HepG2 (cell line): ENCODE results near the gene SGF29. TPM values are rescaled to one million over a fixed set of nuclear protein-coding genes. Genes with fewer than 3 reads are reported as not detected.
A peak's percentile ranks its signal among the peaks of the same experiment; 100 is the strongest.

ENCODE experiments used
- ARID2 ChIP-seq: sonication (generic); formaldehyde crosslinking; IDR thresholded peaks from 2 replicates; pipeline ENCODE4 v1.8.1; 2022; ENCODE audit warnings: mild to moderate bottlenecking, missing genetic modification reagents, borderline replicate concordance
- ARNT ChIP-seq: fragments of 450-650 bp; IDR thresholded peaks from 2 replicates; pipeline ENCODE4 v1.6.1; 2017
- ATF1 ChIP-seq: IDR thresholded peaks from 2 replicates; pipeline ENCODE4 v1.6.1; 2016; ENCODE audit warnings: mild to moderate bottlenecking, control low read depth
- ATF2 ChIP-seq: sonication (generic); formaldehyde crosslinking; IDR thresholded peaks from 2 replicates; pipeline ENCODE4 v1.4.0; 2020; ENCODE audit warnings: missing genetic modification reagents
- EHMT2 ChIP-seq: fragments of 200-600 bp; sonication (generic); IDR thresholded peaks from 2 replicates; pipeline ENCODE4 v1.7.0; 2017; ENCODE audit warnings: antibody characterized with exemption, low read depth, low read length, borderline replicate concordance
- EP300 ChIP-seq, 3 experiments: sonication (generic) in 1 of 3; formaldehyde crosslinking in 1 of 3; IDR thresholded peaks; 2 replicates each; pipeline versions ENCODE4 v1.5.1 to v1.6.1; 2011 to 2020; ENCODE audit warnings: low read depth in 2 of 3, low read length in 2 of 3, borderline replicate concordance in 1 of 3, improper control_type of control experiment in 1 of 3, mild to moderate bottlenecking in 1 of 3, missing genetic modification reagents in 1 of 3, moderate library complexity in 1 of 3
- GABPA ChIP-seq, 2 experiments: IDR thresholded peaks; 2 replicates each; pipeline ENCODE4 v1.6.1; 2011 to 2016; ENCODE audit warnings: low read depth in 2 of 2, low read length in 1 of 2, missing biosample characterization in 1 of 2, missing genetic modification characterization in 1 of 2
- HDAC1 ChIP-seq: sonication (generic); formaldehyde crosslinking; IDR thresholded peaks from 2 replicates; pipeline ENCODE4 v1.5.1; 2020; ENCODE audit warnings: mild to moderate bottlenecking, missing genetic modification reagents
- JUNB ChIP-seq: sonication (generic); formaldehyde crosslinking; IDR thresholded peaks from 2 replicates; pipeline ENCODE4 v1.8.0; 2022; ENCODE audit warnings: missing genetic modification reagents, mild to moderate bottlenecking, borderline replicate concordance
- SETDB1 ChIP-seq: sonication (generic); formaldehyde crosslinking; IDR thresholded peaks from 2 replicates; pipeline ENCODE4 v1.5.1; 2020; ENCODE audit warnings: missing genetic modification reagents, mild to moderate bottlenecking, borderline replicate concordance
- SNAPC2 ChIP-seq: sonication (generic); formaldehyde crosslinking; IDR thresholded peaks from 2 replicates; pipeline ENCODE4 v1.8.1; 2022; ENCODE audit warnings: mild to moderate bottlenecking, missing genetic modification reagents
- SSRP1 ChIP-seq: IDR thresholded peaks from 2 replicates; pipeline ENCODE4 v1.6.1; 2016; ENCODE audit warnings: control low read depth
- UBTF ChIP-seq: sonication (generic); formaldehyde crosslinking; IDR thresholded peaks from 2 replicates; pipeline ENCODE4 v1.4.0; 2020; ENCODE audit warnings: mild to moderate bottlenecking, missing genetic modification reagents
- ZFYVE20 ChIP-seq: sonication (generic); formaldehyde crosslinking; IDR thresholded peaks from 2 replicates; pipeline ENCODE4 v1.8.0; 2023; ENCODE audit warnings: low read depth, mild to moderate bottlenecking, moderate library complexity, missing genetic modification reagents, borderline replicate concordance
- ZNF136 ChIP-seq: sonication (generic); formaldehyde crosslinking; IDR thresholded peaks from 2 replicates; pipeline ENCODE4 v1.8.1; 2022; ENCODE audit warnings: low read depth, mild to moderate bottlenecking, moderate library complexity, missing genetic modification reagents
- ZNF224 ChIP-seq: sonication (generic); formaldehyde crosslinking; IDR thresholded peaks from 2 replicates; pipeline ENCODE4 v1.5.0; 2020; ENCODE audit warnings: mild to moderate bottlenecking, missing genetic modification reagents
- ZNF292 ChIP-seq: sonication (generic); formaldehyde crosslinking; IDR thresholded peaks from 2 replicates; pipeline ENCODE4 v1.8.1; 2022; ENCODE audit warnings: mild to moderate bottlenecking, low read depth, missing genetic modification reagents, borderline replicate concordance
- ZNF432 ChIP-seq: sonication (generic); formaldehyde crosslinking; IDR thresholded peaks from 2 replicates; pipeline ENCODE4 v1.5.0; 2020; ENCODE audit warnings: missing genetic modification reagents, mild to moderate bottlenecking, borderline replicate concordance
- ZNF607 ChIP-seq: sonication (generic); formaldehyde crosslinking; IDR thresholded peaks from 2 replicates; pipeline ENCODE4 v1.5.1; 2020; ENCODE audit warnings: missing genetic modification reagents, mild to moderate bottlenecking, borderline replicate concordance
- ZNF792 ChIP-seq: IDR thresholded peaks from 2 replicates; pipeline ENCODE4 v1.6.1; 2016
- polyA plus RNA-seq, 8 experiments: library from polyadenylated mRNA; depleted of rRNA in 3 of 8; stranded (reverse) in 7 of 8; unstranded in 1 of 8; fragments of >200 nt; fragmentation: Illumina TruSeq in 4 of 8; extraction: Trizol in 4 of 8; gene quantifications; 2 replicates each; pipeline versions ENCODE4 v1.2.1 to v1.2.3, GENCODE V29; 2011 to 2016; ENCODE audit warnings: low read depth in 4 of 8, missing spikeins in 1 of 8, mixed read lengths in 1 of 8; ENCODE audit not compliant: insufficient read depth in 1 of 8
- total RNA-seq, 5 experiments: library from RNA; depleted of rRNA; stranded (reverse); fragments of >200 nt; fragmentation: Illumina TruSeq; extraction: Trizol; gene quantifications; 2 replicates each; pipeline ENCODE4 v1.2.3, GENCODE V29; 2016; ENCODE audit warnings: low read depth in 1 of 5
- TF ChIP-seq, protein P1 (sequence below): sonication (generic); formaldehyde crosslinking; IDR thresholded peaks from 2 replicates; pipeline ENCODE4 v1.5.0; 2020; ENCODE audit warnings: mild to moderate bottlenecking, missing genetic modification reagents, moderate library complexity
- TF ChIP-seq, protein P2 (sequence below): sonication (generic); formaldehyde crosslinking; IDR thresholded peaks from 2 replicates; pipeline ENCODE4 v1.5.0; 2020; ENCODE audit warnings: missing genetic modification reagents, mild to moderate bottlenecking, borderline replicate concordance

Gene SGF29
- total and polyA plus RNA-seq, 2 of the 13 experiments (the other 11 are each of a cell fraction or from before 2014, with no cell fraction given), result 5.0 to 29.4 TPM

DNA sequence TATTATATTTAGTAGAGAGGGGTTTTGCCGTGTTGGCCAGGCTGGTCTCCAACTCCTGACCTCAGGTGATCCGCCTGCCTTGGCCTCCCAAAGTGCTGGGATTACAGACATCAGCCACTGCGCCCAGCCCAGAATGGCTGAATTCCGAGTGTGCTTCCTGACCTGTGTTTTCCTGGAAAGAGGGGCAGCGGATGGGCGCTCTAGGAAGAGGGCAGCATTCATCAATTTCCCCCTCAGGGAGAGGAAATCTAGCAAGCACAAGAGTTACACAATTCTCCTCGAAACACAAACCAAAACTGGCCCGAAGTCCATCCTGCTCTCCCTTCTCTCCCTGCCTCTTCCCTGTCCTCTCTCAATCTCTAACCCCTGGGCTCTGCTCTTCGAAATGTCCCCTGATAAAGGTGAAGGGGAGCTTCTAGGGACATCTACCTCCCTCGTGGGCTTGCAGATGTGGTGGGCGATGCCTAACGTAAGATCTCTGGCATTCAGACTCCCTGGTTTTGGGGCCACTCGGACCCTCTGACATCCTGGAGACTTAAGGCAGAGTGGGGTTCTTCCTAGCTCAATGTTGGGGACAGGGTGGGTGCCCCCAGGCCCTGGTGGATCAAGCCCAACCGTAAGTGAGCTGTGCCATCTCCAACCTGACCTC is 48.1 kb upstream of the SGF29 start (continued):
- TF ChIP-seq ATF2 (no peak), ARNT (no peak), ZNF292 (CRISPR knock-in tag) (peak; percentile 90; the same call in 1 of the 2 replicates), EHMT2 (no peak), ARID2 (CRISPR knock-in tag) (no peak), SETDB1 (CRISPR knock-in tag) (no peak), SSRP1 (CRISPR knock-in tag) (0 out of 2 replicates have a peak, but pooled peaks have one; percentile 42), ZNF136 (CRISPR knock-in tag) (no peak), JUNB (CRISPR knock-in tag) (no peak), HDAC1 (CRISPR knock-in tag) (peak; percentile 80), ZNF607 (CRISPR knock-in tag) (no peak), EP300 (IDR thresholded peaks at IDR 0.05; ENCODE audit: low read depth in 2 of 2, low read length in 2 of 2) (peak in 1 of 2 experiments; percentile 60; a peak in 1 of 4 replicates), EP300 (CRISPR knock-in tag; IDR thresholded peaks at IDR 0.05; ENCODE audit: borderline replicate concordance) (0 out of 2 replicates have a peak, but pooled peaks have one; percentile 38), SNAPC2 (no peak), GABPA (IDR thresholded peaks at IDR 0.05; ENCODE audit: low read depth, low read length) (no peak), GABPA (CRISPR knock-in tag; IDR thresholded peaks at IDR 0.05; ENCODE audit: low read depth) (no peak), ZNF432 (CRISPR knock-in tag) (no peak), ZNF224 (0 out of 2 replicates have a peak, but pooled peaks have one; percentile 25), ATF1 (CRISPR knock-in tag) (no peak), ZFYVE20 (CRISPR knock-in tag) (no peak), ZNF792 (CRISPR knock-in tag) (peak; percentile 34; the same call in 1 of the 2 replicates), UBTF (CRISPR knock-in tag) (peak; percentile 47; the same call in 1 of the 2 replicates)
- TF ChIP-seq, protein P1, sequence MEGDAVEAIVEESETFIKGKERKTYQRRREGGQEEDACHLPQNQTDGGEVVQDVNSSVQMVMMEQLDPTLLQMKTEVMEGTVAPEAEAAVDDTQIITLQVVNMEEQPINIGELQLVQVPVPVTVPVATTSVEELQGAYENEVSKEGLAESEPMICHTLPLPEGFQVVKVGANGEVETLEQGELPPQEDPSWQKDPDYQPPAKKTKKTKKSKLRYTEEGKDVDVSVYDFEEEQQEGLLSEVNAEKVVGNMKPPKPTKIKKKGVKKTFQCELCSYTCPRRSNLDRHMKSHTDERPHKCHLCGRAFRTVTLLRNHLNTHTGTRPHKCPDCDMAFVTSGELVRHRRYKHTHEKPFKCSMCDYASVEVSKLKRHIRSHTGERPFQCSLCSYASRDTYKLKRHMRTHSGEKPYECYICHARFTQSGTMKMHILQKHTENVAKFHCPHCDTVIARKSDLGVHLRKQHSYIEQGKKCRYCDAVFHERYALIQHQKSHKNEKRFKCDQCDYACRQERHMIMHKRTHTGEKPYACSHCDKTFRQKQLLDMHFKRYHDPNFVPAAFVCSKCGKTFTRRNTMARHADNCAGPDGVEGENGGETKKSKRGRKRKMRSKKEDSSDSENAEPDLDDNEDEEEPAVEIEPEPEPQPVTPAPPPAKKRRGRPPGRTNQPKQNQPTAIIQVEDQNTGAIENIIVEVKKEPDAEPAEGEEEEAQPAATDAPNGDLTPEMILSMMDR, result peak; percentile 54
- TF ChIP-seq, protein P2, sequence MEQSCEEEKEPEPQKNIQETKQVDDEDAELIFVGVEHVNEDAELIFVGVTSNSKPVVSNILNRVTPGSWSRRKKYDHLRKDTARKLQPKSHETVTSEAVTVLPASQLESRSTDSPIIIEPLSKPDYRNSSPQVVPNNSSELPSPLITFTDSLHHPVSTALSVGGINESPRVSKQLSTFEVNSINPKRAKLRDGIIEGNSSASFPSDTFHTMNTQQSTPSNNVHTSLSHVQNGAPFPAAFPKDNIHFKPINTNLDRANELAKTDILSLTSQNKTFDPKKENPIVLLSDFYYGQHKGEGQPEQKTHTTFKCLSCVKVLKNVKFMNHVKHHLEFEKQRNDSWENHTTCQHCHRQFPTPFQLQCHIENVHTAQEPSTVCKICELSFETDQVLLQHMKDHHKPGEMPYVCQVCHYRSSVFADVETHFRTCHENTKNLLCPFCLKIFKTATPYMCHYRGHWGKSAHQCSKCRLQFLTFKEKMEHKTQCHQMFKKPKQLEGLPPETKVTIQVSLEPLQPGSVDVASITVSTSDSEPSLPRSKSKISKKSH (CRISPR knock-in tag), result no peak
